Urinary bladder (tissue), 4 donors: ENCODE measurements around the gene GOLGA8B. TPM values are rescaled to one million over a fixed set of nuclear protein-coding genes. Genes with fewer than 3 reads are reported as not detected.
"Not testable (repeated sequence)": the region's sequence is repeated elsewhere in the genome, so short reads cannot be mapped to it uniquely, and the experiment has no call there.

ENCODE experiments used
- DNase-seq: peaks from one replicate; pipeline ENCODE4 v3.0.0-alpha.2; 2015; ENCODE audit errors: extremely low spot score
- H3K27ac ChIP-seq: one replicate; pipeline ENCODE4 v1.5.1; 2013; ENCODE audit warnings: low read depth, mild to moderate bottlenecking, moderate library complexity
- H3K36me3 ChIP-seq: one replicate; pipeline ENCODE4 v1.6.1; 2013; ENCODE audit warnings: mild to moderate bottlenecking, moderate library complexity; ENCODE audit not compliant: insufficient read depth
- H3K4me1 ChIP-seq: one replicate; pipeline ENCODE4 v1.6.1; 2013; ENCODE audit warnings: mild to moderate bottlenecking, moderate library complexity; ENCODE audit not compliant: insufficient read depth
- H3K4me3 ChIP-seq: one replicate; pipeline ENCODE4 v1.5.1; 2013; ENCODE audit warnings: low read depth, low read length
- WGBS: extraction: QIAGEN DNeasy Blood & Tissue Kit; methylation state at CpG from one replicate; pipeline ENCODE4 v1.1.7; 2013; 5-methylcytosine and 5-hydroxymethylcytosine counted together
- polyA plus RNA-seq: library from polyadenylated mRNA; stranded (reverse); fragments of 200-250 nt; gene quantifications from one replicate; pipeline ENCODE4 v1.2.3, GENCODE V29; 2013
- small RNA-seq: library from RNA; depleted of rRNA; stranded (forward); fragments of <200 nt; gene quantifications from one replicate; pipeline ENCODE3, GENCODE V24; 2014
- total RNA-seq: library from RNA; depleted of rRNA; stranded (reverse); fragments of >200 nt; gene quantifications from one replicate; pipeline ENCODE4 v1.2.3, GENCODE V29; 2014
- donor health status: healthy with polysubstance abuse.
- donor health status: healthy.

The GOLGA8B gene
- total and polyA plus RNA-seq, 2 donors, result 8.3 to 24.2 TPM

DNA sequence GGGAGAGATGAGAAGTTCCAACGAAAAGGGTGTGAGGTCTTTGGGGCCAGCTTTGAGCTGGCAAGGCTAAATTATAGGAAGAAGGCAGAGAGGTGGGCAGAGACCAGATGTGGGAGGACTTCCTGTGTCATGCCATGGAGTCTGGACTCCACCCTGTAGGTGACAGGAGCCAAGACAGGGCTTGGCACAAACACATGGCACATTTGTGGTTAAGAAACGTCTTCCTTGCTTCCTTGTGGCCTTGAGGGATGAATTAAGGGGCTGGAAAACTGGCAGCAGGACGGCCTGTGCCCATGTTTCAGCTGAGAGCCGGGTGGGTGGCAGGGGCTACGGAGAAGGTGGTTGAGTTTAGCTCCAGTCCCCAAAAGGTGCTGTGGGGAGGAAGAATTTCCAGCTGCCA is 18.7 kb downstream of the GOLGA8B start:
- WGBS, result no CpG with 5 or more reads among the region's 5 CpGs
- not testable (repeated sequence) for H3K27ac ChIP-seq, DNase-seq, H3K36me3 ChIP-seq, H3K4me1 ChIP-seq, H3K4me3 ChIP-seq

GRCh38 chr15:34560814-34561213 is 22.6 kb downstream of the GOLGA8B start:
- WGBS, result 69% methylated on average over 3 of the region's 6 CpGs

DNA sequence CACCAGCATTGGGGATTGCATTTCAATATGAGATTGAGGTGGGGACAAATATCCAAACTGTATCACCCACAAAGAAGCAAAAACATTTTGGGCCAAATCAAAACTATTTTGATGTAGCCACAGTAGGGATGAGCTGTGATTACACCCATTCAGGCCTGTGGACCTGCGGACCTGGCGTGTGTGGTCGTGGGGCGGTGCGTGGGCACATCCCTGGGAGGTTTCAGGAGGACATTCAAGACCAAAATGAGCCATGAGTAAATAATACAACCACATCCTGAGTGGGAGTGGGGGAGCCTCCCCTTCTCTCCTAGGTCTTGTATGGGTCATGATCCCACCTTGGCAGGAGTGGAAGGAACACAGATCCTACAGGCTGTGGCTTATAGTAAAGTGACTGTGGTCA is 23.7 kb downstream of the GOLGA8B start:
- H3K27ac ChIP-seq, H3K4me1 ChIP-seq, DNase-seq, H3K4me3 ChIP-seq, H3K36me3 ChIP-seq: not testable (repeated sequence)
- WGBS, result 96% methylated on average over 5 of the region's 5 CpGs

More at GRCh38 chr15:34560814-34561213, 22.6 kb downstream of the GOLGA8B start:
- not testable (repeated sequence) for H3K4me1 ChIP-seq, DNase-seq, H3K36me3 ChIP-seq, H3K27ac ChIP-seq, H3K4me3 ChIP-seq

DNA sequence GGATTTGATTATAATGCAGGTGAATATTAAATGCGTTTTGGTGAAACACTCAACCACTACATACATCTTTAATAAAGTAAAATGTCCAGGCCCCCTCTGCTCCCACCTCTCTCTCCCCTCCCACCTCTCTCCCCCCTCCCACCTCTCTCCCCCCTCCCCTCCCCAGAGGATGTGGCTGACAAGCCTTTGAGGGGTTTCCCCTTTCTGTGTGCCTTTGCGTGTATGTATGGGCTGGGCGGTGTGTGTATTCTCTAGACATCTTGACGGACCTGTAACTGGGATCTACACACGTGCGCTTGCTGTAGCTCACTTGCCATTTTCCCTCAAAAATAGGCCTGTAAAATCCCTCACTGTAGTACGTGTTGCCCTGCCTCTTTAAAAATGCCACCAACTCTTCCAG is 28.3 kb downstream of the GOLGA8B start:
- not testable (repeated sequence) for DNase-seq, H3K4me1 ChIP-seq, H3K36me3 ChIP-seq, H3K27ac ChIP-seq, H3K4me3 ChIP-seq
- WGBS, result no CpG with 5 or more reads among the region's 7 CpGs

- WGBS, result no CpG with 5 or more reads among the region's 9 CpGs
- DNase-seq, H3K4me1 ChIP-seq, H3K4me3 ChIP-seq, H3K36me3 ChIP-seq, H3K27ac ChIP-seq: not testable (repeated sequence)
These were observed 28.7 kb downstream of the GOLGA8B start for GRCh38 chr15:34554716-34555115.

DNA sequence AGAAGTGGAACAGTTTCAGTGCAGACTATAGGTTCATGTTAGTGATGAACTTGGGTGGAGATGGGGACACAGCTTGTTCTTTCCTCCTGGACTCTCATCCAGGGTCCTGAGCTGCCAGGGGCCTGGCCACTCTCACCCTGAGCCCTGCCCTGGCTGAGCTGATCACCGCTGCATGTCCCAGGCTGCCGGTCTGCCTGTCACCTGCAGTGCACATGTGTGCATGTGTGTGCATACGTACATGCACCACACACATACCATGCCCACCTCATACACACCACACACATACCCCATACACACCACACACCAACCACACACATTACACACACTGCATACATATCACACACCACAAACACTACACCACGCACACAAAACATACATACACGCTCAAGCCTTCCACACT is 29.3 kb downstream of the GOLGA8B start:
- 94% methylated on average over 3 of the region's 5 CpGs for WGBS
- not testable (repeated sequence) for H3K4me3 ChIP-seq, H3K27ac ChIP-seq, H3K4me1 ChIP-seq, DNase-seq, H3K36me3 ChIP-seq

DNA sequence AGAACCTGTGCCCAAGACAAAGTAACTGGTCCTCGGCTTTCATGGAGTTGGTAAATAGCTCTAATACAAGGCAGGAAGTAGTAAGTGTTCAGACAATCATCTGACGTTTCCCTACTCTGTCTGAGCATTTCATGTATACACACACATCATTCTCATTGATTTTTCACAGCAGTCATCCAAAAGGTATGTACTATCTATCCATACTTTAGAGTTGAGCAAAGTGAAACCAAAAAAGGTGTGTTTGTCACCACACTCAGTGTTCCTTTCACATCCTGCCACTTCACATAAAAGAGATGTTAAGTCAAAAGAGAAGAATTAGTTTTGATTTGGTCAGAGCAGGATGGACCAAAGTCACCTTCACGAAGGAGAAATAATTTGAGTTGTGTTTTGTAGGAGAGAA is 33.3 kb downstream of the GOLGA8B start:
- no CpG with 5 or more reads among the region's 3 CpGs for WGBS
- H3K4me3 ChIP-seq, H3K36me3 ChIP-seq, H3K4me1 ChIP-seq, H3K27ac ChIP-seq, DNase-seq: not testable (repeated sequence)

DNA sequence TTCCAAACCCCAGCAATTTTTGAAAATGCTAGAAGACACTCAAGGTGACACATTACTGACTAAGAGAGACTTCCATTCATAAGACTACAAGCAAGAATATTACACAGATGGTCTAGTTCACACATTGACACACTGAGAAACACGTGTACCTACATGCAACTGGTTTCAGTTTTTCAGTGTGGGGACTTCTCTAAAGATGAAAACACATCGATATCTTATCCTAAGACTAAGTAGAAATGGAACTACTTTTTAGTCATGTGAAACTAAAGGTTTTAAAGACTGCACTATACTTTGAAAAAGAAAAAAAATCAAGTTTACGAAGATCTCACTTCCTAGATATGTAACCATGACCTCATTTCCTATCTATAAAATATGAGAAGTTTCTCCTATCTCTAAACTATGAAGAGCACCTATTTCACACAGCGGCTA is 34.1 kb downstream of the GOLGA8B start:
- no CpG with 5 or more reads among the region's 4 CpGs for WGBS
- not testable (repeated sequence) for H3K27ac ChIP-seq, H3K4me1 ChIP-seq, H3K4me3 ChIP-seq, DNase-seq, H3K36me3 ChIP-seq

GRCh38 chr15:34543860-34544649 is 39.4 kb downstream of the GOLGA8B start:
- 100% methylated on average over 2 of the region's 7 CpGs for WGBS
- not testable (repeated sequence) for DNase-seq, H3K27ac ChIP-seq, H3K36me3 ChIP-seq, H3K4me3 ChIP-seq, H3K4me1 ChIP-seq

GRCh38 chr15:34535857-34536256 is 47.6 kb downstream of the GOLGA8B start:
- not testable (repeated sequence) for H3K27ac ChIP-seq, H3K36me3 ChIP-seq, H3K4me3 ChIP-seq, DNase-seq, H3K4me1 ChIP-seq
- no CpG with 5 or more reads among the region's 13 CpGs for WGBS

Small RNA genes within 50 kb of the gene (small RNA-seq; reads per million reads assigned to genes)
- gene RF00425, result not detected

Other genes with a start within 250 kb of the GOLGA8B start
- gene SLC12A6, start 245.9 kb downstream of the GOLGA8B start, total RNA-seq, result 22.2 TPM
- gene SLC12A6, start 245.9 kb downstream of the GOLGA8B start, polyA plus RNA-seq, result 6.6 TPM
- gene NOP10, start 240.5 kb downstream of the GOLGA8B start, total RNA-seq, result 129 TPM
- 169 TPM for gene NOP10, start 240.5 kb downstream of the GOLGA8B start, polyA plus RNA-seq
- not detected for gene NUTM1, start 240.3 kb downstream of the GOLGA8B start, total RNA-seq
- gene NUTM1, start 240.3 kb downstream of the GOLGA8B start, polyA plus RNA-seq, result 0.03 TPM
- 12.2 TPM for gene LPCAT4, start 216.5 kb downstream of the GOLGA8B start, total RNA-seq
- 32.5 TPM for gene LPCAT4, start 216.5 kb downstream of the GOLGA8B start, polyA plus RNA-seq
- gene GOLGA8A, start 145.8 kb downstream of the GOLGA8B start, total RNA-seq, result 43.9 TPM
- 13.3 TPM for gene GOLGA8A, start 145.8 kb downstream of the GOLGA8B start, polyA plus RNA-seq
- 0.16 TPM for gene GJD2, start 171.3 kb upstream of the GOLGA8B start, total RNA-seq
- not detected for gene GJD2, start 171.3 kb upstream of the GOLGA8B start, polyA plus RNA-seq
- 187 TPM for gene ACTC1, start 211.9 kb upstream of the GOLGA8B start, total RNA-seq
- gene ACTC1, start 211.9 kb upstream of the GOLGA8B start, polyA plus RNA-seq, result 1,546 TPM